Keratinocyte (primary cell): Measurements from ENCODE around the gene PDE1C. TPM values are rescaled to one million over a fixed set of nuclear protein-coding genes. Genes with fewer than 3 reads are reported as not detected.

Experiments used
- DNase-seq: peaks from one replicate; pipeline ENCODE4 v3.0.0-alpha.2; 2011; ENCODE audit warnings: low read depth, missing footprints, low spot score
- FAIRE-seq: peaks from 2 replicates; lab custom pipeline; 2011; peaks lifted over from hg19 to GRCh38; lab: Jason Lieb, UNC
- H2AFZ ChIP-seq: 2 replicates; pipeline ENCODE4 v1.6.0; 2012; ENCODE audit warnings: low read length, control low read depth, inconsistent platforms; ENCODE audit not compliant: control insufficient read depth
- H3K27ac ChIP-seq: 2 replicates; pipeline ENCODE4 v1.5.1; 2011; ENCODE audit warnings: low read length; ENCODE audit not compliant: control insufficient read depth, insufficient read depth
- H3K27me3 ChIP-seq: 3 replicates; pipeline ENCODE4 v1.6.0; 2011; ENCODE audit warnings: low read length; ENCODE audit not compliant: control insufficient read depth, insufficient read depth; ENCODE audit errors: extremely low read depth
- H3K36me3 ChIP-seq, 2 experiments: 2 replicates in 1 of 2; 3 replicates in 1 of 2; pipeline ENCODE4 v1.5.1; 2011; ENCODE audit warnings: low read length in 2 of 2, mild to moderate bottlenecking in 1 of 2; ENCODE audit not compliant: control insufficient read depth in 2 of 2, insufficient read depth in 2 of 2; ENCODE audit errors: extremely low read depth in 1 of 2
- H3K4me1 ChIP-seq: 3 replicates; pipeline ENCODE4 v1.5.1; 2011; ENCODE audit warnings: low read length; ENCODE audit not compliant: control insufficient read depth, insufficient read depth; ENCODE audit errors: extremely low read depth
- H3K4me2 ChIP-seq: 3 replicates; pipeline ENCODE4 v1.6.0; 2011; ENCODE audit warnings: low read depth, low read length; ENCODE audit not compliant: control insufficient read depth, insufficient read depth; ENCODE audit errors: extremely low read depth
- H3K4me3 ChIP-seq, 3 experiments: fragments of 200-600 bp in 1 of 3; sonication (generic) in 1 of 3; 2 replicates in 2 of 3; 3 replicates in 1 of 3; pipeline ENCODE4 v1.5.1; 2011 to 2016; ENCODE audit warnings: low read length in 3 of 3, mild to moderate bottlenecking in 3 of 3, control low read depth in 2 of 3, inconsistent platforms in 1 of 3, low read depth in 1 of 3, mixed read lengths in 1 of 3, mixed run types in 1 of 3, moderate library complexity in 1 of 3; ENCODE audit not compliant: control insufficient read depth in 2 of 3, insufficient read depth in 2 of 3; ENCODE audit errors: extremely low read depth in 1 of 3
- H3K79me2 ChIP-seq: 2 replicates; pipeline ENCODE4 v1.6.0; 2012; ENCODE audit warnings: low read length; ENCODE audit not compliant: control insufficient read depth, insufficient read depth
- H3K9ac ChIP-seq: 3 replicates; pipeline ENCODE4 v1.6.0; 2011; ENCODE audit warnings: low read length; ENCODE audit not compliant: control insufficient read depth, insufficient read depth; ENCODE audit errors: extremely low read depth
- H3K9me1 ChIP-seq: 3 replicates; pipeline ENCODE4 v1.6.0; 2011; ENCODE audit warnings: low read length; ENCODE audit not compliant: control insufficient read depth, insufficient read depth; ENCODE audit errors: extremely low read depth
- H3K9me3 ChIP-seq: 2 replicates; pipeline ENCODE4 v1.5.1; 2012; ENCODE audit warnings: low read depth, low read length; ENCODE audit not compliant: control insufficient read depth
- H4K20me1 ChIP-seq: 3 replicates; pipeline ENCODE4 v1.6.0; 2011; ENCODE audit warnings: low read length; ENCODE audit not compliant: control insufficient read depth, insufficient read depth; ENCODE audit errors: extremely low read depth
- EZH2 ChIP-seq: IDR thresholded peaks from one replicate; pipeline ENCODE4 v1.6.1; 2012; ENCODE audit warnings: inconsistent platforms, mild to moderate bottlenecking, low read length, moderate library complexity
- dilution Hi-C: fragments of 300-500 bp; cut with MboI; formaldehyde crosslinking; loops from one replicate; pipeline ENCODE4 v1.7.0; 2020; ENCODE audit warnings: low sequenced_read_pairs; ENCODE audit not compliant: extremely low pct_ligation_motif_present
- polyA plus RNA-seq, 5 experiments: library from polyadenylated mRNA; depleted of rRNA in 3 of 5; stranded (reverse) in 3 of 5; stranded (forward) in 1 of 5; unstranded in 1 of 5; fragments of >200 nt; gene quantifications; 1 replicate in 1 of 5; 2 replicates in 3 of 5; 3 replicates in 1 of 5; pipeline versions ENCODE4 v1.2.1 to v1.2.3, GENCODE V29; 2011 to 2012; ENCODE audit warnings: missing spikeins in 2 of 5, low read depth in 1 of 5, low replicate concordance in 1 of 5
- TF ChIP-seq, protein P1 (sequence below), 3 experiments: IDR thresholded peaks in 1 of 3; conservative IDR thresholded peaks in 1 of 3; optimal IDR thresholded peaks in 1 of 3; 2 replicates in 2 of 3; 3 replicates in 1 of 3; pipeline versions ENCODE3 to v1.5.1; 2011; ENCODE audit warnings: low read length in 3 of 3, mild to moderate bottlenecking in 3 of 3, moderate library complexity in 2 of 3, control low read depth in 1 of 3, inconsistent platforms in 1 of 3; ENCODE audit not compliant: insufficient read depth in 2 of 3; ENCODE audit errors: extremely low read depth in 1 of 3

Gene PDE1C
- polyA plus RNA-seq, 1 donor (not counting 4 experiments of a cell fraction or from before 2014, with no cell fraction given): 2.5 TPM

DNA sequence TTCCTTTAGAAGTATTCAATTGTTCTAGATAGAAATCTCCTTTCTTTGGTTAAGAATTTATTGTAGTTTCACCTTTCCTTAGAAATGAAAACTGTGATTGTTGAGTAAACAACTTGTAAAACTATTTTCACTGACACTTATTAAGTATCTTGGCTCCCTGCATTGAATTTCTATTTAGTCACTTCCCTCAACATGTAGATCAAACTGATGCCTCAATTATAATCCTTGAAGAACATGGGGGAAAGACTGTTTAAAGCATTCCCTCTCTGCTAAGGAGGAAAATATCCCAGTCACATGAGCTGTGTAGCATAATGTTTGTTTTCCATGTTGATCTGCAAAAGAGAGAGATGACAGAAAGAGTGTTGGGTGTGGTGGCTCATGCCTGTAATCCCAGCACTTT is 99.7 kb downstream of the PDE1C start:
- H3K27me3 ChIP-seq: no peaks in the 10 kb centered on the region
- no peak overlapping the region for H3K9ac ChIP-seq
- FAIRE-seq (no peak), DNase-seq (no peak)
- no peaks in the 10 kb centered on the region for H3K4me1 ChIP-seq
- H3K79me2 ChIP-seq: no peaks in the 10 kb centered on the region
- no peaks in the 10 kb centered on the region for H3K36me3 ChIP-seq
- H2AFZ ChIP-seq: no peak overlapping the region
- H3K27ac ChIP-seq: no peak overlapping the region
- no peak overlapping the region for H3K4me2 ChIP-seq
- H3K9me3 ChIP-seq: no peaks in the 10 kb centered on the region
- TF ChIP-seq EZH2: no peak
- TF ChIP-seq, protein P1, sequence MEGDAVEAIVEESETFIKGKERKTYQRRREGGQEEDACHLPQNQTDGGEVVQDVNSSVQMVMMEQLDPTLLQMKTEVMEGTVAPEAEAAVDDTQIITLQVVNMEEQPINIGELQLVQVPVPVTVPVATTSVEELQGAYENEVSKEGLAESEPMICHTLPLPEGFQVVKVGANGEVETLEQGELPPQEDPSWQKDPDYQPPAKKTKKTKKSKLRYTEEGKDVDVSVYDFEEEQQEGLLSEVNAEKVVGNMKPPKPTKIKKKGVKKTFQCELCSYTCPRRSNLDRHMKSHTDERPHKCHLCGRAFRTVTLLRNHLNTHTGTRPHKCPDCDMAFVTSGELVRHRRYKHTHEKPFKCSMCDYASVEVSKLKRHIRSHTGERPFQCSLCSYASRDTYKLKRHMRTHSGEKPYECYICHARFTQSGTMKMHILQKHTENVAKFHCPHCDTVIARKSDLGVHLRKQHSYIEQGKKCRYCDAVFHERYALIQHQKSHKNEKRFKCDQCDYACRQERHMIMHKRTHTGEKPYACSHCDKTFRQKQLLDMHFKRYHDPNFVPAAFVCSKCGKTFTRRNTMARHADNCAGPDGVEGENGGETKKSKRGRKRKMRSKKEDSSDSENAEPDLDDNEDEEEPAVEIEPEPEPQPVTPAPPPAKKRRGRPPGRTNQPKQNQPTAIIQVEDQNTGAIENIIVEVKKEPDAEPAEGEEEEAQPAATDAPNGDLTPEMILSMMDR (optimal IDR thresholded peaks at IDR 0.05 in 1 of 3, IDR thresholded peaks at IDR 0.05 in 1 of 3, conservative IDR thresholded peaks at IDR 0.05 in 1 of 3; ENCODE audit: extremely low read depth in 1 of 3, insufficient read depth in 2 of 3, low read length in 3 of 3): no peak
- no peaks in the 10 kb centered on the region for H3K9me1 ChIP-seq
- no peak overlapping the region for H3K4me3 ChIP-seq
- H4K20me1 ChIP-seq: no peaks in the 10 kb centered on the region
- dilution Hi-C loops: no loop called here

DNA sequence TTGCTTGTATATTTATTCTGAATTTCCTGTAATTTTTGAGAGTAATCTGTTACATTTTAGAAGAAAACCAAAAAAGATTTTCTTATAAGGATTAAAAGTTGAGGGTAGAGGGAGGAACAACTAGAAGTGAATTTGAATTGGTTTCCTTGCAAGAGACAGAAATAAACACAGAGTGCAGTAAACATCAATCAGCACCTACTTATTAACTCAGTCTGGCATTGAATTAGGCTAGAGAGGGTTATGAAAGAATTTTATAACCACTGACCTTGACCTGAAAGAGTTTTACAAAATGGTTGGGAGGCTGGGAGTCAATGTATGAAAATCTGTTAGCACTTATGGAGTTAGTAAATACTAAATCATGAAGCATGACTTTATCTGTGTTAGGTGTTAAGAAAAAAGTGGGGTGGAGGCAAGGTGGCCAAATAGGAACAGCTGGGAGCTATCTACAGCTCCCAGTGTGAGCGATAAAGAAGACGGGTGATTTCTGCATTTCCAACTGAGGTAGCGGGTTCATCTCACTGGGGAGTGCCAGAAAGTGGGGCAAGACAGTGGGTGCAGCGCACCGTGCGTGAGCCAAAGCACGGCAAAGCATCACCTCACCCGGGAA is 106.5 kb downstream of the PDE1C start:
- dilution Hi-C loops: no loop called here
- no peak overlapping the region for H3K27ac ChIP-seq
- no peaks in the 10 kb centered on the region for H3K9me3 ChIP-seq

More for the DNA sequence above, 106.5 kb downstream of the PDE1C start:
- Histone ChIP-seq H3K4me3 (no peak overlapping the region), H3K27me3 (no peaks in the 10 kb centered on the region), H3K36me3 (no peaks in the 10 kb centered on the region), H2AFZ (no peak overlapping the region), H4K20me1 (no peaks in the 10 kb centered on the region), H3K9ac (no peak overlapping the region), H3K4me1 (no peaks in the 10 kb centered on the region), H3K79me2 (no peaks in the 10 kb centered on the region), H3K4me2 (no peak overlapping the region), H3K9me1 (no peaks in the 10 kb centered on the region)
- FAIRE-seq (no peak), DNase-seq (no peak)
- TF ChIP-seq, protein P1 (optimal IDR thresholded peaks at IDR 0.05 in 1 of 3, IDR thresholded peaks at IDR 0.05 in 1 of 3, conservative IDR thresholded peaks at IDR 0.05 in 1 of 3; ENCODE audit: extremely low read depth in 1 of 3, insufficient read depth in 2 of 3, low read length in 3 of 3): no peak
- TF ChIP-seq EZH2: no peak
